Measurements from ENCODE around the gene WDR77. TPM values are rescaled to one million over a fixed set of nuclear protein-coding genes. Genes with fewer than 3 reads are reported as not detected.

Gene WDR77
- total and polyA plus RNA-seq, 9 of the 15 experiments (the other 6 are each of a cell fraction or from before 2014, with no cell fraction given) = 20.6 to 160 (median 75.3) TPM

DNA sequence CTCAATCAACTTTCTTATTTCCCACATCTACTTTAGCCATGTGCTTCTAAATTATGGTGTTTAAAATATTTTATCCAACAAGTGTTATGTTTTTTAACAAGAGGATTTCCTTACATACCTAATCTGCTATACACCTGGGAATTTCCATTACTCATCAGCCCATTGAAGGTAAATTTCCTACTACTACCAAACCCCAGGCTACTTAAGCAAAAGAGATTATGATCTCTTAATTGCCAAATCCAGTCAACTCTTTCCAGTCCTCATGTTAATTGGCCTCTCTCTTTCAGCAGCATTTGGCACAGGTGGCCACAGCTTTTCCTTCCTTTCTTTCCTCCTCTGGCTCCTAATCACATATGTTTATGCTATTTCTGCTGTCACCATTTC is 19.7 kb upstream of the WDR77 start:
- BruUV-seq (replicated peaks) = no TSS peak
- H3K36me3 ChIP-seq (ENCODE audit: control insufficient read depth, insufficient read depth, low read length) = peaks cover 33% of the 10 kb centered on the region; the same call in 2 of the 3 replicates
- H3K79me2 ChIP-seq (ENCODE audit: control insufficient read depth, insufficient read depth, low read length) = no peaks in the 10 kb centered on the region
- ChIA-PET CTCF (ENCODE audit: low intra/inter-chr PET ratio) (no interaction called here), POLR2A (interaction anchor here (0.7 to 1.5 kb wide), 4 partner anchors 8 to 152 kb away, joined by 3 to 5 read pairs (median 4); partner anchors contain the start of genes ATP5PB and WDR77)
- in situ Hi-C loops (cut with MboI) (no loop called here), intact Hi-C loops (cut with micrococcal nuclease) (no loop called here)
- no peaks in the 10 kb centered on the region for H3K27me3 ChIP-seq (ENCODE audit: control insufficient read depth in 2 of 2, insufficient read depth in 2 of 2, low read length in 2 of 2)
- no peak for TF ChIP-seq GTF2A2 (tag; IDR thresholded peaks at IDR 0.05)
- no peak for TF ChIP-seq CHCHD3 (CRISPR knock-in tag; IDR thresholded peaks at IDR 0.05)
- no peak for TF ChIP-seq ZBTB1 (CRISPR knock-in tag; IDR thresholded peaks at IDR 0.05; ENCODE audit: borderline replicate concordance, low read depth)
- TF ChIP-seq, protein P1, sequence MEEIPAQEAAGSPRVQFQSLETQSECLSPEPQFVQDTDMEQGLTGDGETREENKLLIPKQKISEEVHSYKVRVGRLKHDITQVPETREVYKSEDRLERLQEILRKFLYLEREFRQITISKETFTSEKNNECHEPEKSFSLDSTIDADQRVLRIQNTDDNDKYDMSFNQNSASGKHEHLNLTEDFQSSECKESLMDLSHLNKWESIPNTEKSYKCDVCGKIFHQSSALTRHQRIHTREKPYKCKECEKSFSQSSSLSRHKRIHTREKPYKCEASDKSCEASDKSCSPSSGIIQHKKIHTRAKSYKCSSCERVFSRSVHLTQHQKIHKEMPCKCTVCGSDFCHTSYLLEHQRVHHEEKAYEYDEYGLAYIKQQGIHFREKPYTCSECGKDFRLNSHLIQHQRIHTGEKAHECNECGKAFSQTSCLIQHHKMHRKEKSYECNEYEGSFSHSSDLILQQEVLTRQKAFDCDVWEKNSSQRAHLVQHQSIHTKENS (CRISPR knock-in tag; IDR thresholded peaks at IDR 0.05) = no peak
- TF ChIP-seq LEF1 (IDR thresholded peaks at IDR 0.05) = no peak
- no peak for TF ChIP-seq NFE2 (IDR thresholded peaks at IDR 0.05; ENCODE audit: low read depth)
- TF ChIP-seq, protein P2, sequence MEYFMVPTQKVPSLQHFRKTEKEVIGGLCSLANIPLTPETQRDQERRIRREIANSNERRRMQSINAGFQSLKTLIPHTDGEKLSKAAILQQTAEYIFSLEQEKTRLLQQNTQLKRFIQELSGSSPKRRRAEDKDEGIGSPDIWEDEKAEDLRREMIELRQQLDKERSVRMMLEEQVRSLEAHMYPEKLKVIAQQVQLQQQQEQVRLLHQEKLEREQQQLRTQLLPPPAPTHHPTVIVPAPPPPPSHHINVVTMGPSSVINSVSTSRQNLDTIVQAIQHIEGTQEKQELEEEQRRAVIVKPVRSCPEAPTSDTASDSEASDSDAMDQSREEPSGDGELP (CRISPR knock-in tag; IDR thresholded peaks at IDR 0.05; ENCODE audit: borderline replicate concordance) = no peak
- no peak for TF ChIP-seq ARNT (IDR thresholded peaks at IDR 0.05)
- TF ChIP-seq, protein P3, sequence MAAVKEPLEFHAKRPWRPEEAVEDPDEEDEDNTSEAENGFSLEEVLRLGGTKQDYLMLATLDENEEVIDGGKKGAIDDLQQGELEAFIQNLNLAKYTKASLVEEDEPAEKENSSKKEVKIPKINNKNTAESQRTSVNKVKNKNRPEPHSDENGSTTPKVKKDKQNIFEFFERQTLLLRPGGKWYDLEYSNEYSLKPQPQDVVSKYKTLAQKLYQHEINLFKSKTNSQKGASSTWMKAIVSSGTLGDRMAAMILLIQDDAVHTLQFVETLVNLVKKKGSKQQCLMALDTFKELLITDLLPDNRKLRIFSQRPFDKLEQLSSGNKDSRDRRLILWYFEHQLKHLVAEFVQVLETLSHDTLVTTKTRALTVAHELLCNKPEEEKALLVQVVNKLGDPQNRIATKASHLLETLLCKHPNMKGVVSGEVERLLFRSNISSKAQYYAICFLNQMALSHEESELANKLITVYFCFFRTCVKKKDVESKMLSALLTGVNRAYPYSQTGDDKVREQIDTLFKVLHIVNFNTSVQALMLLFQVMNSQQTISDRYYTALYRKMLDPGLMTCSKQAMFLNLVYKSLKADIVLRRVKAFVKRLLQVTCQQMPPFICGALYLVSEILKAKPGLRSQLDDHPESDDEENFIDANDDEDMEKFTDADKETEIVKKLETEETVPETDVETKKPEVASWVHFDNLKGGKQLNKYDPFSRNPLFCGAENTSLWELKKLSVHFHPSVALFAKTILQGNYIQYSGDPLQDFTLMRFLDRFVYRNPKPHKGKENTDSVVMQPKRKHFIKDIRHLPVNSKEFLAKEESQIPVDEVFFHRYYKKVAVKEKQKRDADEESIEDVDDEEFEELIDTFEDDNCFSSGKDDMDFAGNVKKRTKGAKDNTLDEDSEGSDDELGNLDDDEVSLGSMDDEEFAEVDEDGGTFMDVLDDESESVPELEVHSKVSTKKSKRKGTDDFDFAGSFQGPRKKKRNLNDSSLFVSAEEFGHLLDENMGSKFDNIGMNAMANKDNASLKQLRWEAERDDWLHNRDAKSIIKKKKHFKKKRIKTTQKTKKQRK (IDR thresholded peaks at IDR 0.05; ENCODE audit: borderline replicate concordance, low read depth, low read length) = no peak
- TF ChIP-seq, protein P4, sequence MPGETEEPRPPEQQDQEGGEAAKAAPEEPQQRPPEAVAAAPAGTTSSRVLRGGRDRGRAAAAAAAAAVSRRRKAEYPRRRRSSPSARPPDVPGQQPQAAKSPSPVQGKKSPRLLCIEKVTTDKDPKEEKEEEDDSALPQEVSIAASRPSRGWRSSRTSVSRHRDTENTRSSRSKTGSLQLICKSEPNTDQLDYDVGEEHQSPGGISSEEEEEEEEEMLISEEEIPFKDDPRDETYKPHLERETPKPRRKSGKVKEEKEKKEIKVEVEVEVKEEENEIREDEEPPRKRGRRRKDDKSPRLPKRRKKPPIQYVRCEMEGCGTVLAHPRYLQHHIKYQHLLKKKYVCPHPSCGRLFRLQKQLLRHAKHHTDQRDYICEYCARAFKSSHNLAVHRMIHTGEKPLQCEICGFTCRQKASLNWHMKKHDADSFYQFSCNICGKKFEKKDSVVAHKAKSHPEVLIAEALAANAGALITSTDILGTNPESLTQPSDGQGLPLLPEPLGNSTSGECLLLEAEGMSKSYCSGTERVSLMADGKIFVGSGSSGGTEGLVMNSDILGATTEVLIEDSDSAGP (CRISPR knock-in tag; IDR thresholded peaks at IDR 0.05) = no peak
- no peak for TF ChIP-seq PRPF4 (IDR thresholded peaks at IDR 0.05; ENCODE audit: insufficient read depth, low read depth, low read length, poor library complexity, severe bottlenecking)
- no peak for TF ChIP-seq ZBTB17 (CRISPR knock-in tag; IDR thresholded peaks at IDR 0.05)
- no peak for TF ChIP-seq ZNF77 (CRISPR knock-in tag; IDR thresholded peaks at IDR 0.05)
- TF ChIP-seq PCBP2 (IDR thresholded peaks at IDR 0.05; ENCODE audit: low read depth, low read length, poor library complexity, severe bottlenecking) = no peak
- TF ChIP-seq GABPA (tag; conservative IDR thresholded peaks at IDR 0.05; ENCODE audit: low read depth) = no peak
- ATAC-seq (no peak), FAIRE-seq (no peak), DNase-seq (ENCODE audit: extremely low read depth in 1 of 4, low spot score in 3 of 4) (no peak)
- H3K4me2 ChIP-seq (ENCODE audit: insufficient read depth, low read length) = no peak overlapping the region
- no peak overlapping the region for H3K4me3 ChIP-seq
- H4K20me1 ChIP-seq (replicated peaks; ENCODE audit: control insufficient read depth, insufficient read depth, low read length) = no peaks in the 10 kb centered on the region
- no peak overlapping the region for H2AFZ ChIP-seq (ENCODE audit: low read depth, low read length)
- no peaks in the 10 kb centered on the region for H3K9me1 ChIP-seq (ENCODE audit: control insufficient read depth, insufficient read depth, low read length)
- peaks cover 6 to 18% of the 10 kb centered on the region in 2 experiments; a peak in 3 of 5 replicates for H3K4me1 ChIP-seq (replicated peaks in 1 of 2; ENCODE audit: control insufficient read depth in 2 of 2, insufficient read depth in 2 of 2, low read length in 2 of 2)
- no peak overlapping the region for H3K9ac ChIP-seq (ENCODE audit: insufficient read depth in 1 of 2, low read depth in 2 of 2, low read length in 2 of 2)
- H3K27ac ChIP-seq (ENCODE audit: extremely low read depth, low read depth, low read length) = no peak overlapping the region
- no peaks in the 10 kb centered on the region for H3K9me3 ChIP-seq (replicated peaks; ENCODE audit: control insufficient read depth, insufficient read depth, low read depth, low read length)
